Measurements from ENCODE around the gene IDH3G. TPM values are rescaled to one million over a fixed set of nuclear protein-coding genes. Genes with fewer than 3 reads are reported as not detected.

The IDH3G gene
- total RNA-seq, 1 experiment from 2014 or later, result 43.2 TPM

DNA sequence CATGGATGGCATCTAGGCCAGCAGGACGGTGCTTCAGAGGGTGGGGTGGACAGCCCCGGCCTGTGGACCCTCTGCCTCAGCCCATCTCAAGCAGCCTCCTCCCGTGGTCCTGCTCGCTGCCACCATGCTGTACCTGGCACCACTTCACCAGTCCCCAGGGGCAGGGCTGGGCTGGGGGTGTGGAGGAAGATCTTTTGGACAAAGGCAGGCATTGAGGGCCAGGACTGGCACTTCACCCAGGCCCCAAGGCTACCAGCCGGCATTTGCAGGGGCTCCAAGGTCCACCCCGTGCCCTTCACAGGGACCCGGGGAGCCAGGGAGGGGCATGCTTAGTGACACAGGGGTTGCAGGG lies 29.4 kb downstream of the IDH3G start:
- Histone ChIP-seq H4K5ac (ENCODE audit: insufficient read length, low read depth, low read length) (no peak overlapping the region), H3K23me2 (ENCODE audit: insufficient read length, low read depth, low read length, poor library complexity, severe bottlenecking) (no peaks in the 10 kb centered on the region), H2BK12ac (ENCODE audit: insufficient read length, low read depth, low read length) (no peak overlapping the region), H2BK15ac (ENCODE audit: low read depth, low read length) (no peak overlapping the region), H3K27me3 (ENCODE audit: insufficient read depth, low read length) (no peaks in the 10 kb centered on the region), H3K9ac (ENCODE audit: extremely low read depth, insufficient read length, low read length) (no peak overlapping the region), H3K27ac (ENCODE audit: insufficient read length, low read depth, low read length) (no peak overlapping the region), H2BK5ac (ENCODE audit: insufficient read length, low read length) (no peak overlapping the region), H3K14ac (ENCODE audit: insufficient read depth, low read length) (no peak overlapping the region), H4K20me1 (ENCODE audit: control insufficient read depth, insufficient read depth, insufficient read length) (no peaks in the 10 kb centered on the region), H3K56ac (ENCODE audit: insufficient read length, low read depth, low read length) (no peak overlapping the region), H2AFZ (ENCODE audit: low read length) (no peak overlapping the region), H3K4ac (ENCODE audit: low read depth, low read length) (no peak overlapping the region), H3K4me1 (ENCODE audit: insufficient read depth, low read length) (no peaks in the 10 kb centered on the region), H2BK120ac (ENCODE audit: low read depth, low read length, poor library complexity, severe bottlenecking) (no peak overlapping the region), H2AK5ac (ENCODE audit: insufficient read length, low read length) (no peak overlapping the region), H4K91ac (ENCODE audit: insufficient read length, low read depth, low read length) (no peak overlapping the region), H3T11ph (ENCODE audit: low read length) (no peak overlapping the region), H3K79me1 (ENCODE audit: insufficient read depth, low read depth, low read length, poor library complexity, severe bottlenecking) (no peaks in the 10 kb centered on the region), H2BK20ac (ENCODE audit: low read depth, low read length, poor library complexity, severe bottlenecking) (no peak overlapping the region), H3K9me3 (ENCODE audit: control insufficient read depth, low read depth, low read length) (peaks cover 7% of the 10 kb centered on the region), H4K8ac (replicated peaks; ENCODE audit: insufficient read length, low read depth, low read length) (no peak overlapping the region), H3K23ac (ENCODE audit: insufficient read length, low read depth, low read length) (no peak overlapping the region), H3K79me2 (ENCODE audit: insufficient read depth, low read length) (no peaks in the 10 kb centered on the region), H3K18ac (ENCODE audit: insufficient read length, low read depth, low read length) (no peak overlapping the region), H3K4me2 (ENCODE audit: insufficient read depth, insufficient read length, low read length) (no peak overlapping the region)
- H3K36me3 Mint-ChIP-seq (ENCODE audit: insufficient read depth in 1 of 3, low read depth in 3 of 3), result peaks cover 0 to 3% (median 2%) of the 10 kb centered on the region in 3 experiments; a peak in 4 of 7 replicates
- H3K27me3 Mint-ChIP-seq (ENCODE audit: low read depth), result peaks cover 10% of the 10 kb centered on the region
- H3K9me3 Mint-ChIP-seq, result peaks cover 46 to 65% of the 10 kb centered on the region in 2 experiments
- peaks cover 4 to 6% of the 10 kb centered on the region in 2 experiments; a peak in 3 of 4 replicates for H3K4me1 Mint-ChIP-seq
- WGBS (ENCODE audit: extremely low coverage, insufficient read length, low lambda C conversion rate), result no CpG with 5 or more reads among the region's 7 CpGs
- TF ChIP-seq, protein P1, sequence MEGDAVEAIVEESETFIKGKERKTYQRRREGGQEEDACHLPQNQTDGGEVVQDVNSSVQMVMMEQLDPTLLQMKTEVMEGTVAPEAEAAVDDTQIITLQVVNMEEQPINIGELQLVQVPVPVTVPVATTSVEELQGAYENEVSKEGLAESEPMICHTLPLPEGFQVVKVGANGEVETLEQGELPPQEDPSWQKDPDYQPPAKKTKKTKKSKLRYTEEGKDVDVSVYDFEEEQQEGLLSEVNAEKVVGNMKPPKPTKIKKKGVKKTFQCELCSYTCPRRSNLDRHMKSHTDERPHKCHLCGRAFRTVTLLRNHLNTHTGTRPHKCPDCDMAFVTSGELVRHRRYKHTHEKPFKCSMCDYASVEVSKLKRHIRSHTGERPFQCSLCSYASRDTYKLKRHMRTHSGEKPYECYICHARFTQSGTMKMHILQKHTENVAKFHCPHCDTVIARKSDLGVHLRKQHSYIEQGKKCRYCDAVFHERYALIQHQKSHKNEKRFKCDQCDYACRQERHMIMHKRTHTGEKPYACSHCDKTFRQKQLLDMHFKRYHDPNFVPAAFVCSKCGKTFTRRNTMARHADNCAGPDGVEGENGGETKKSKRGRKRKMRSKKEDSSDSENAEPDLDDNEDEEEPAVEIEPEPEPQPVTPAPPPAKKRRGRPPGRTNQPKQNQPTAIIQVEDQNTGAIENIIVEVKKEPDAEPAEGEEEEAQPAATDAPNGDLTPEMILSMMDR (conservative IDR thresholded peaks at IDR 0.05), result no peak
- no peak for DNase-seq
- H3K4me3 Mint-ChIP-seq, result no peak overlapping the region
- H3K27ac Mint-ChIP-seq, result no peak overlapping the region

All from H9 (cell line).